GM15510 (cell line): ENCODE measurements around the gene NRBF2.

Source experiments
- POLR2A ChIP-seq: IDR thresholded peaks from 3 replicates; pipeline ENCODE4 v1.6.1; 2011; ENCODE audit warnings: borderline replicate concordance; ENCODE audit not compliant: insufficient read length; ENCODE audit errors: extremely low read depth

NRBF2 gene

GRCh38 chr10:63192826-63193225 is 59.7 kb downstream of the NRBF2 start:
- TF ChIP-seq POLR2A = no peak

GRCh38 chr10:63197344-63198092 is 64.4 kb downstream of the NRBF2 start:
- no peak for TF ChIP-seq POLR2A

GRCh38 chr10:63199716-63200115 is 66.6 kb downstream of the NRBF2 start:
- TF ChIP-seq POLR2A = no peak

- TF ChIP-seq POLR2A = no peak
Observed at GRCh38 chr10:63200431-63200830, 67.3 kb downstream of the NRBF2 start.

- no peak for TF ChIP-seq POLR2A
Observed at GRCh38 chr10:63201118-63201517, 68.0 kb downstream of the NRBF2 start.
